ENCODE data around the gene TCIRG1.

GRCh38 chr11:68067991-68068390 is 29.2 kb downstream of the TCIRG1 start:
- TF ChIP-seq CTCF (IDR thresholded peaks at IDR 0.05) = no peak
- no peak for TF ChIP-seq POLR2A (IDR thresholded peaks at IDR 0.05)

Measured in lower leg skin (tissue), 3 donors.